GM06990 (cell line): Measurements from ENCODE around the gene ZFPL1.

Source experiments
- DNase-seq: peaks from one replicate; pipeline ENCODE4 v3.0.0-alpha.2; 2011; ENCODE audit not compliant: insufficient read length; ENCODE audit errors: extremely low read depth
- H3K27me3 ChIP-seq: replicated peaks from 2 replicates; pipeline ENCODE4 v1.6.0; 2011; ENCODE audit warnings: low read length; ENCODE audit not compliant: control insufficient read depth, insufficient read depth
- H3K36me3 ChIP-seq: 2 replicates; pipeline ENCODE4 v1.5.1; 2011; ENCODE audit warnings: low read length; ENCODE audit not compliant: control insufficient read depth, insufficient read depth
- H3K4me3 ChIP-seq: replicated peaks from 2 replicates; pipeline ENCODE4 v1.5.1; 2011; ENCODE audit warnings: low read depth, mild to moderate bottlenecking, control low read depth, low read length
- TF ChIP-seq, protein P1 (sequence below): IDR thresholded peaks from 2 replicates; pipeline ENCODE4 v1.5.1; 2011; ENCODE audit warnings: low read length, control low read depth, mild to moderate bottlenecking, inconsistent platforms; ENCODE audit not compliant: insufficient read depth, poor library complexity, severe bottlenecking

The ZFPL1 gene

DNA sequence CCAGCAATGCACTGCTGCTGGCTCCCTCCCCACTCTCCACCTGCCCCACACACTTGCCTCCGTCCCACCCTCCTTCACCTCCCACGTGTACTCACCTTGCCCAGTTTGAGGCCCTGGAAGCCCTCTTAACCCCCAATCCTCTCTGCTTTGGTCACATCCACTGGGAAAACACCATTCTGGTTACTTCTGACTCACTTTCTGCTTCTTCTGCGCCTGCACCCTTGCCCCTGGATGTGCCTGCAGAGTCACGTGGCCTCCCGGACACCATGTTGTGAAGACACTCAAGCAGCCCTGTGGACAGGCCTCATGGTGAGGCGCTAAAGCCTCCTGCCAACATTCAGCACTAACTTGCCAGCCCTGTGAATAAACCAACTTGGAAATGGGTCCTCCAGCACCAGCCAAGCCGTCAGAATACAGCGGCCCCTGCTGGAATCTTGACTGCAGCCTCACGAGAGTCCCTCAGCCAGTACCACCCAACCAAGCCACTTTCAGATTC is 23.1 kb upstream of the ZFPL1 start:
- Histone ChIP-seq H3K36me3 (no peaks in the 10 kb centered on the region), H3K27me3 (no peaks in the 10 kb centered on the region), H3K4me3 (no peak overlapping the region)
- TF ChIP-seq, protein P1, sequence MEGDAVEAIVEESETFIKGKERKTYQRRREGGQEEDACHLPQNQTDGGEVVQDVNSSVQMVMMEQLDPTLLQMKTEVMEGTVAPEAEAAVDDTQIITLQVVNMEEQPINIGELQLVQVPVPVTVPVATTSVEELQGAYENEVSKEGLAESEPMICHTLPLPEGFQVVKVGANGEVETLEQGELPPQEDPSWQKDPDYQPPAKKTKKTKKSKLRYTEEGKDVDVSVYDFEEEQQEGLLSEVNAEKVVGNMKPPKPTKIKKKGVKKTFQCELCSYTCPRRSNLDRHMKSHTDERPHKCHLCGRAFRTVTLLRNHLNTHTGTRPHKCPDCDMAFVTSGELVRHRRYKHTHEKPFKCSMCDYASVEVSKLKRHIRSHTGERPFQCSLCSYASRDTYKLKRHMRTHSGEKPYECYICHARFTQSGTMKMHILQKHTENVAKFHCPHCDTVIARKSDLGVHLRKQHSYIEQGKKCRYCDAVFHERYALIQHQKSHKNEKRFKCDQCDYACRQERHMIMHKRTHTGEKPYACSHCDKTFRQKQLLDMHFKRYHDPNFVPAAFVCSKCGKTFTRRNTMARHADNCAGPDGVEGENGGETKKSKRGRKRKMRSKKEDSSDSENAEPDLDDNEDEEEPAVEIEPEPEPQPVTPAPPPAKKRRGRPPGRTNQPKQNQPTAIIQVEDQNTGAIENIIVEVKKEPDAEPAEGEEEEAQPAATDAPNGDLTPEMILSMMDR, result no peak
- no peak for DNase-seq

DNA sequence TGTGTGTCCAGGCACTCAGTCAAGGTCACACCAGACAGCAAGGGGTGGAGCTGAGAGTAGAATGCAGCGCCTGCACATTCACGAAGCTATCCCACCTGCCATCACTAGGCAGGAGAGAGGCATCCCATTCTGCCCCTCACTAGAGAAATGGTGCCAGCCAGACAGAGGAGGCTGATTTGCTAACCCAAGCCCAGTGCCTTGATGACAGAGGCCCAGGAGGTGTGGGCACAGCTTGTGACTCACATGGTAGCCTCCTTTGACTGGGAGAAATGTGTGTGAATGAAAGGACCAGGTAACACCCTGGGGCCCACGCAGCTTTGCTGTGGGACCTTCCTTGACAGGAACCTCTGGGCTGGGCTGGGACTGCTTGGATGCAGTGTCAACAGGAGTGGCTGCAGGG is 20.5 kb upstream of the ZFPL1 start:
- no peaks in the 10 kb centered on the region for H3K27me3 ChIP-seq
- no peak overlapping the region for H3K4me3 ChIP-seq
- no peak for DNase-seq
- no peaks in the 10 kb centered on the region for H3K36me3 ChIP-seq
- TF ChIP-seq, protein P1, result no peak

GRCh38 chr11:65064847-65065240 is 19.2 kb upstream of the ZFPL1 start:
- TF ChIP-seq, protein P1, result no peak
- H3K36me3 ChIP-seq, result no peaks in the 10 kb centered on the region
- no peak for DNase-seq
- no peaks in the 10 kb centered on the region for H3K27me3 ChIP-seq
- H3K4me3 ChIP-seq, result no peak overlapping the region

DNA sequence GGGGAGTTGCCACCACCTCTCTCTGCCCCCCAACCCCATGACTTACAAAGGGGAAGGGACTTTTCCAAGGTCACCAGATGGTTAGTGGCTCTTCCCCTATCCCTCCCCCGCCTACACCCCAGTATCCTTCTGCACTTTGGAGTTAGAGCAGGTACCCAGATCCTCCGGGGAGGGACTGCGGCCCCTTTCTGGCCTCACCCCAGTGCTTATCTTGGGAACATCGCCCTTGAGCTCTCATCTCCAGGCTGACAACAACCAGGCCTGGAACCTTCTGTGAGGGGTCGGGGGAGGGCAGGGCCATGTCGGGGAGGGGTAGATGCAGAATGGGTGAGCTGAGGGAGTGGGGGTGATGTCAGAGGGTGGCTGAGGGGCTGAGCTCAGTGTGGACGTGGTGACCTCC is 18.2 kb upstream of the ZFPL1 start:
- TF ChIP-seq, protein P1, result no peak
- Histone ChIP-seq H3K27me3 (no peaks in the 10 kb centered on the region), H3K36me3 (no peaks in the 10 kb centered on the region), H3K4me3 (no peak overlapping the region)
- DNase-seq, result no peak

DNA sequence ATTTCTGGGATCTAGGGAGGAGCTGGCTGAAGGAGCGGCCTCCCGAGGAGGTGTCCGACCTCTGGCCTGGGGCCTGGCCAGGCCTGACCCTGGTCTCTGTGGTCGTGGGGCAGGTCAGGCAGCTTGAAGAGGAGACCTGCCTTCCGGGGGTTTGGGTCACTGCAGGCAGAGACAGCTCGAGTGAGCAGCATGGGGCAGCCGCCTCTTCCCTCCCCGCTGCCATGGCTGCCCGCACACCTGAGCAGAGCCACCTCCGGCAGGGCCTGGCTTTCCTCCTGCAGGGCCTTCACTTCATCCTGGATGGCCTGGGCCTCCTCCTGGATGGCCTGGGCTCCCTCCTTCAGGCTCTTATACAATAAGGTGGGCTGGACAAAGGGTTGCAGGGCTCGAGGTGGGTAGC is 17.7 kb upstream of the ZFPL1 start:
- DNase-seq, result no peak
- no peaks in the 10 kb centered on the region for H3K27me3 ChIP-seq
- H3K4me3 ChIP-seq, result no peak overlapping the region
- TF ChIP-seq, protein P1, result no peak
- no peaks in the 10 kb centered on the region for H3K36me3 ChIP-seq

DNA sequence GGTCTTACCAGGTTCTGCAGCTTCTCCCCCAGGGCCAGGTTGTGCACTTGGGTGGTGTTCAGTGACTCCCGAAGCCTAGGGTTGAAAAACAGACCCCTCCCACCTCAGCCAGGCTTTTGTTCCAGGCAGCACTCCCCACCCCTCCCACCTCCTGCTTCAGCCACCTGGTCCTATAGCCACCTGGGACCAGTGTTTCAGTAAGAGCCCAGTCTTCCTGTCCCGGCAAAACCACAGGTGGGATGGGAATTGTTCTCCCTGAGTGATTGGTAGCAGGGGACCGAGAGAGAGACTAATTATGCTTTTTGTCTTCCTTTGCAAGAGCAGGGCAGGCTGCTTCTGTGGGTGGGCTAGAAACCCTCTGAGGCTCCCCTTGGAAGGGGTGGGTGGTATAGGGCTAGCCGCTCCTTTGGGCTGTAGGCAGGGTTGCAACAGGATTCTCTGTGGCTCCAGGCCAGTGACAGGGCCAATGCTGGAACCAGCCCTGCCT is 17.2 kb upstream of the ZFPL1 start:
- no peak for DNase-seq
- H3K36me3 ChIP-seq, result no peaks in the 10 kb centered on the region
- H3K27me3 ChIP-seq, result no peaks in the 10 kb centered on the region
- no peak overlapping the region for H3K4me3 ChIP-seq
- TF ChIP-seq, protein P1, result no peak
